Measurements from ENCODE around the gene DNMT3A. TPM values are rescaled to one million over a fixed set of nuclear protein-coding genes. Genes with fewer than 3 reads are reported as not detected.

DNMT3A gene
- total and polyA plus RNA-seq, 2 of the 8 experiments (the other 6 are each of a cell fraction or from before 2014, with no cell fraction given) = 33.6 to 178 TPM

DNA sequence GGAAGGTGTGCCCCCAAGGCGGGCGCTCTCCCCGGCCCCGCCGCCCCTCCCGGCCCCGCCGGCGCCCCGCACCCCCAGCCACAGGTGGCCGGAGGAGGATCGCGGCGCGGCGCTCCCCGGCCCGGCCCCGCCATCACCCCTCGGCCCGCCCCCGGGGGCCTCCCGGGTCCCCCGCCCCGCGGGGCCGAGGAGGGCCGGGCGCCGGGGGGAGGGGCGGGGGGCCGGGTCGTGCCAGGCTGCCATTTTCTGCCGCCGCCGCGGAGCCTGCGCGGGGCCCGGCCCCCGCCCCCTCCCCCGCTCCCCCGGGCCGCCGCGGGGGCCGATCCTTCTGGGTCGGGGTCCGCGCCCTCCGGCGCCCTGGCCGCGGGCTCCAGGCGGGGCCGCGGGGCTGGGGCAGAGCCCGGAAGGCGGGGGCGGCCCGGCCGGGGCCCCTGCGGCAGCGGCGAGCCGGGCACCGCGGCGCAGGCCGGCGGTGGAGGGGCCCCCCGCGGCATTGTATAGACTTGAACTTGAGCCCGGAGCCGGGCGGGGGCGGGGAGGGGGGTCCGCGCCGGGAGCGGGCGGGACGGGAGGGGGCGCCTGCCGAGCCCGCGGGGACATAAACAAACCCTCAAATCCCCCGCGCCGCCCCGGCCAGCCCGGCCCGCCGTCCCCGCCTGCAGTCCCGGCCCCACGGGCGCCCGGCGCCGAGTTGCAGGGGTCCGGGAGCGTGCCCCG, 556 bp downstream of the DNMT3A start:
- Histone ChIP-seq H3K9ac (replicated peaks in 1 of 4; ENCODE audit: extremely low read depth in 1 of 4, low read depth in 3 of 4, low read length in 3 of 4) (no peak overlapping the region), H2AK5ac (ENCODE audit: low read depth, low read length) (no peak overlapping the region), H4K8ac (ENCODE audit: extremely low read depth, insufficient read depth, low read length) (no peak overlapping the region), H3K23ac (ENCODE audit: insufficient read length) (no peak overlapping the region), H3K4me1 (replicated peaks in 1 of 4; ENCODE audit: control insufficient read depth in 3 of 4, insufficient read depth in 4 of 4, low read length in 3 of 4) (peaks cover 6 to 28% (median 18%) of the 10 kb centered on the region in 4 experiments), H3K14ac (ENCODE audit: insufficient read length) (no peak overlapping the region), H3K4ac (replicated peaks; ENCODE audit: insufficient read length, low read depth, low read length) (no peak overlapping the region), H2AFZ (ENCODE audit: low read length) (no peak overlapping the region), H3K79me1 (ENCODE audit: low read depth, low read length) (no peaks in the 10 kb centered on the region; the same call in 1 of the 2 replicates), H3K23me2 (ENCODE audit: low read depth, low read length) (peaks cover 9% of the 10 kb centered on the region; the same call in 1 of the 2 replicates), H4K5ac (ENCODE audit: insufficient read length, low read depth, low read length) (no peak overlapping the region), H3K4me2 (ENCODE audit: insufficient read depth in 1 of 2, low read depth in 2 of 2, low read length in 2 of 2) (peak overlapping the region; percentile 72 to 76; a peak in 2 of 4 replicates), H2BK120ac (replicated peaks; ENCODE audit: low read depth, low read length) (no peak overlapping the region), H3K36me3 (ENCODE audit: control insufficient read depth in 2 of 4, insufficient read depth in 4 of 4, low read length in 3 of 4) (no peaks in the 10 kb centered on the region), H3K9me3 (ENCODE audit: insufficient read depth in 2 of 2, low read depth in 1 of 2, low read length in 1 of 2) (no peaks in the 10 kb centered on the region), H2BK15ac (ENCODE audit: low read length) (no peak overlapping the region), H3K27me3 (replicated peaks in 1 of 4; ENCODE audit: control insufficient read depth in 3 of 4, extremely low read depth in 1 of 4, insufficient read depth in 3 of 4, low read length in 3 of 4) (peaks cover 0 to 18% (median 12%) of the 10 kb centered on the region in 4 experiments; a peak in 6 of 7 replicates), H4K20me1 (replicated peaks in 1 of 2; ENCODE audit: control insufficient read depth in 1 of 2, insufficient read depth in 2 of 2, low read length in 2 of 2) (peaks cover 3 to 11% of the 10 kb centered on the region in 2 experiments), H3K56ac (replicated peaks; ENCODE audit: insufficient read length, low read depth, low read length) (no peak overlapping the region), H3K27ac (ENCODE audit: low read depth, low read length) (no peak overlapping the region), H3K79me2 (ENCODE audit: control insufficient read depth in 1 of 2, insufficient read depth in 2 of 2, low read length in 2 of 2) (peaks cover 0 to 4% of the 10 kb centered on the region in 2 experiments; a peak in 1 of 4 replicates), H3K18ac (ENCODE audit: extremely low read depth, low read length) (no peak overlapping the region), H3K4me3 (ENCODE audit: extremely low read depth in 1 of 4, insufficient read depth in 2 of 4, low read depth in 3 of 4, low read length in 4 of 4) (peak overlapping the region; percentile 38 to 68 (median 48); a peak in 5 of 8 replicates), H4K91ac (replicated peaks; ENCODE audit: insufficient read length, low read length) (no peak overlapping the region), H2BK12ac (ENCODE audit: low read depth, low read length) (no peak overlapping the region), H2BK20ac (ENCODE audit: low read length) (no peak overlapping the region), H2BK5ac (ENCODE audit: low read depth, low read length) (no peak overlapping the region)
- FAIRE-seq (no peak), DNase-seq (ENCODE audit: low read depth in 1 of 2, low spot score in 2 of 2) (no peak)
- TF ChIP-seq KDM4A (IDR thresholded peaks at IDR 0.05; ENCODE audit: low read depth, low read length, severe bottlenecking) = peak; percentile 11
- TF ChIP-seq TBP (IDR thresholded peaks at IDR 0.05; ENCODE audit: low read depth, low read length) = no peak
- CTCF ChIA-PET (ENCODE audit: partially characterized antibody) = interaction anchor here (1.0 to 11.4 kb wide), 3 partner anchors 10 to 30 kb away, joined by 3 to 178 read pairs (median 6); no protein-coding TSS in a partner anchor
- POLR2A ChIA-PET (ENCODE audit: partially characterized antibody) = no interaction called here
- WGBS, 2 experiments (ENCODE audit: extremely low coverage in 1 of 2, insufficient coverage in 1 of 2, insufficient read length in 1 of 2, insufficient replicate concordance in 2 of 2, low coverage in 1 of 2, low lambda C conversion rate in 2 of 2, missing lambda C conversion rate in 1 of 2) = no CpG with 5 or more reads among the region's 104 CpGs
